ENCODE data around the gene CUEDC1. TPM values are rescaled to one million over a fixed set of nuclear protein-coding genes. Genes with fewer than 3 reads are reported as not detected.

The CUEDC1 gene
- total and polyA plus RNA-seq, 2 donors (not counting 1 experiment from before 2014, with no cell fraction given), result 0.57 TPM; not detected in 1

DNA sequence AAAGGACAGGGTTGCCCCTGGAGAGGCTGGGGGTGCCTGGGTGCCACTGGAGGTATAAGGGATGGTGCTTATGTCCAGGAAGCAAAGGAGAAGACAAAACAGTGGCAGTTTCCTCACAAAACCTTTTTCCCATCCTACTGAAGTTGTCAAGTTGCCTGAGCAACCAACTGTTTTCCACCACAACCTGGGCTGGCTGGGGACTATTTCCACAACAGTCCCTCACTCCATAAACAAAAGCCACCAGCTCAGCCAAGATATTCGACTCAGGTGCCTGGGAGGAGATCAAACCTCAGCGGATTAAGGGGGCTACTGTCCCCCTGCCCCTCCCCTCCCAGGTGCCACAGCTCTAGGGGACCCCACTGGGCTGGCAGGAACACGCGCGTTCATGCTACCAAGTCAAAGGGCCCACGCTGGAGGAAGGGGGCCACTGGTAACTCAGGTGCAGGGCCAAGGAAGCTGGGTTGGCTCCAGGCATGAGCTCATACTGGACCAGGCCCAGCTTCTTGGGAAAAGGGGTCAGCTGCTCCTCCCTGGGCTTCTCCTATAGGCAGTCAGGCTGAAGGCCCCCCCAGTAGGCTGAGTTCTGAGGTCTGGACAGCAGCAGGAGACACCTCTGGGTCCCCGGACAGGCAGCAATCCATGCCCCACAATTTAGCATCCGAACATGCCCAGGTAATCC lies 59.7 kb downstream of the CUEDC1 start:
- Histone ChIP-seq H3K4me2 (replicated peaks; ENCODE audit: low read depth, low read length, poor library complexity, severe bottlenecking) (no peak overlapping the region), H3K4me1 (ENCODE audit: control insufficient read depth in 2 of 2, insufficient read depth in 2 of 2, low read length in 2 of 2) (peaks cover 3 to 8% of the 10 kb centered on the region in 2 donors), H2AFZ (ENCODE audit: insufficient read depth, low read depth, low read length, poor library complexity, severe bottlenecking) (no peak overlapping the region), H4K20me1 (ENCODE audit: control insufficient read depth, insufficient read depth, low read length, poor library complexity, severe bottlenecking) (no peaks in the 10 kb centered on the region), H3K4me3 (ENCODE audit: control extremely low read depth in 1 of 5, extremely low read depth in 1 of 5, insufficient read depth in 1 of 5, low read depth in 2 of 5, low read length in 4 of 5) (no peak overlapping the region), H3K27me3 (replicated peaks in 1 of 4; ENCODE audit: control extremely low read depth in 1 of 4, control insufficient read depth in 3 of 4, insufficient read depth in 4 of 4, low read length in 3 of 4) (peaks cover 0 to 30% (median 10%) of the 10 kb centered on the region in 4 experiments), H3K9me3 (ENCODE audit: control extremely low read depth in 1 of 3, control insufficient read depth in 2 of 3, insufficient read depth in 1 of 3, low read length in 2 of 3) (peaks cover 0 to 5% (median 0%) of the 10 kb centered on the region in 3 donors), H3K79me2 (ENCODE audit: control insufficient read depth, insufficient read depth, low read length) (no peaks in the 10 kb centered on the region), H3K36me3 (replicated peaks in 1 of 2; ENCODE audit: control extremely low read depth in 1 of 2, control insufficient read depth in 1 of 2, extremely low read depth in 1 of 2, insufficient read depth in 2 of 2, low read length in 1 of 2) (no peaks in the 10 kb centered on the region), H3K27ac (ENCODE audit: low read length in 2 of 2) (no peak overlapping the region), H3K9ac (ENCODE audit: low read length) (no peak overlapping the region)
- TF ChIP-seq, protein P1, sequence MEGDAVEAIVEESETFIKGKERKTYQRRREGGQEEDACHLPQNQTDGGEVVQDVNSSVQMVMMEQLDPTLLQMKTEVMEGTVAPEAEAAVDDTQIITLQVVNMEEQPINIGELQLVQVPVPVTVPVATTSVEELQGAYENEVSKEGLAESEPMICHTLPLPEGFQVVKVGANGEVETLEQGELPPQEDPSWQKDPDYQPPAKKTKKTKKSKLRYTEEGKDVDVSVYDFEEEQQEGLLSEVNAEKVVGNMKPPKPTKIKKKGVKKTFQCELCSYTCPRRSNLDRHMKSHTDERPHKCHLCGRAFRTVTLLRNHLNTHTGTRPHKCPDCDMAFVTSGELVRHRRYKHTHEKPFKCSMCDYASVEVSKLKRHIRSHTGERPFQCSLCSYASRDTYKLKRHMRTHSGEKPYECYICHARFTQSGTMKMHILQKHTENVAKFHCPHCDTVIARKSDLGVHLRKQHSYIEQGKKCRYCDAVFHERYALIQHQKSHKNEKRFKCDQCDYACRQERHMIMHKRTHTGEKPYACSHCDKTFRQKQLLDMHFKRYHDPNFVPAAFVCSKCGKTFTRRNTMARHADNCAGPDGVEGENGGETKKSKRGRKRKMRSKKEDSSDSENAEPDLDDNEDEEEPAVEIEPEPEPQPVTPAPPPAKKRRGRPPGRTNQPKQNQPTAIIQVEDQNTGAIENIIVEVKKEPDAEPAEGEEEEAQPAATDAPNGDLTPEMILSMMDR (IDR thresholded peaks at IDR 0.05), result no peak
- TF ChIP-seq EZH2 (IDR thresholded peaks at IDR 0.05; ENCODE audit: borderline replicate concordance, insufficient read depth, low read depth, low read length, poor library complexity, severe bottlenecking), result no peak
- ATAC-seq (ENCODE audit: low read depth), result no peak
- intact Hi-C loops (cut with micrococcal nuclease), result no loop called here
- Mint-ChIP-seq H3K27me3 (peaks cover 37% of the 10 kb centered on the region), H3K4me1 (peaks cover 8% of the 10 kb centered on the region), H3K9me3 (ENCODE audit: insufficient read depth) (no peaks in the 10 kb centered on the region), H3K4me3 (no peak overlapping the region), H3K27ac (no peak overlapping the region)
- 89% methylated on average over 8 of the region's 8 CpGs for WGBS (ENCODE audit: insufficient coverage)
- POLR2A ChIA-PET, result no interaction called here
- no peak for DNase-seq
- CTCF ChIA-PET, result interaction anchor here (0.8 to 10.5 kb wide), 3 partner anchors 37 to 218 kb away, joined by 3 to 214 read pairs (median 4); partner anchors contain the start of gene VEZF1

DNA sequence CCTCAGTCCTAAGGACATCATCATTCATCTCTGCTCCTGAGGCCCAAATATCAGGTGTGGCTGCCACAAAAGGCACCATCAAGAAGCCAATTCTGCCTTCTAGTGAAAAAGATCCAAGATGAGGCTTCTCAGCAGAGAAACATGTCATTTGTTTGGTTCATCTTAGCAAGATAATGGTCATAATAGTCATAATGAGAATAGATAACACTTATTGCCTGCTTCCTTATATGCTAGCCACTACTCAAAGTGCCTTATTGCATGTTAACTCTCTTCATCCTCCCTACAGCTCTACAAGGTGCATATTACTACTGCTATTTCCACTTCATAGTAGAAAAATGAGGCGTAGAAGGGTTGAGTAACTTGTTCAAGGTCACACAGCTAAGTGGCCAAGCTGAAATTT lies 60.4 kb downstream of the CUEDC1 start:
- H3K4me3 Mint-ChIP-seq, result no peak overlapping the region
- CTCF ChIA-PET, result interaction anchor here (0.8 to 10.5 kb wide), 3 partner anchors 36 to 219 kb away, joined by 3 to 214 read pairs (median 4); partner anchors contain the start of gene VEZF1
- H3K4me1 Mint-ChIP-seq, result peaks cover 8% of the 10 kb centered on the region
- ATAC-seq (ENCODE audit: low read depth) (no peak), DNase-seq (no peak)
- Histone ChIP-seq H3K9me3 (ENCODE audit: control extremely low read depth in 1 of 3, control insufficient read depth in 2 of 3, insufficient read depth in 1 of 3, low read length in 2 of 3) (peaks cover 0 to 5% (median 0%) of the 10 kb centered on the region in 3 donors), H3K27me3 (replicated peaks in 1 of 4; ENCODE audit: control extremely low read depth in 1 of 4, control insufficient read depth in 3 of 4, insufficient read depth in 4 of 4, low read length in 3 of 4) (peaks cover 0 to 33% (median 10%) of the 10 kb centered on the region in 4 experiments), H3K4me1 (ENCODE audit: control insufficient read depth in 2 of 2, insufficient read depth in 2 of 2, low read length in 2 of 2) (peaks cover 2 to 6% of the 10 kb centered on the region in 2 donors), H4K20me1 (ENCODE audit: control insufficient read depth, insufficient read depth, low read length, poor library complexity, severe bottlenecking) (no peaks in the 10 kb centered on the region), H3K9ac (ENCODE audit: low read length) (no peak overlapping the region), H3K4me3 (ENCODE audit: control extremely low read depth in 1 of 5, extremely low read depth in 1 of 5, insufficient read depth in 1 of 5, low read depth in 2 of 5, low read length in 4 of 5) (no peak overlapping the region), H2AFZ (ENCODE audit: insufficient read depth, low read depth, low read length, poor library complexity, severe bottlenecking) (no peak overlapping the region), H3K79me2 (ENCODE audit: control insufficient read depth, insufficient read depth, low read length) (no peaks in the 10 kb centered on the region), H3K27ac (ENCODE audit: low read length in 2 of 2) (no peak overlapping the region), H3K36me3 (replicated peaks in 1 of 2; ENCODE audit: control extremely low read depth in 1 of 2, control insufficient read depth in 1 of 2, extremely low read depth in 1 of 2, insufficient read depth in 2 of 2, low read length in 1 of 2) (no peaks in the 10 kb centered on the region), H3K4me2 (replicated peaks; ENCODE audit: low read depth, low read length, poor library complexity, severe bottlenecking) (no peak overlapping the region)
- WGBS (ENCODE audit: insufficient coverage), result no CpG with 5 or more reads among the region's 1 CpG
- intact Hi-C loops (cut with micrococcal nuclease), result no loop called here
- POLR2A ChIA-PET, result no interaction called here
- no peak for TF ChIP-seq EZH2 (IDR thresholded peaks at IDR 0.05; ENCODE audit: borderline replicate concordance, insufficient read depth, low read depth, low read length, poor library complexity, severe bottlenecking)
- TF ChIP-seq, protein P1 (IDR thresholded peaks at IDR 0.05), result no peak
- no peak overlapping the region for H3K27ac Mint-ChIP-seq
- no peaks in the 10 kb centered on the region for H3K9me3 Mint-ChIP-seq (ENCODE audit: insufficient read depth)
- H3K27me3 Mint-ChIP-seq, result peaks cover 37% of the 10 kb centered on the region

All from B cell (primary cell).